Naive thymus-derived CD4-positive, alpha-beta T cell (primary cell): Measurements from ENCODE around the gene SYNGR4. TPM values are rescaled to one million over a fixed set of nuclear protein-coding genes. Genes with fewer than 3 reads are reported as not detected.

Experiments used
- ATAC-seq: fragments of 150-1000 bp; cut with Tn5 transposase; 2 replicates; pipeline ENCODE4 v1.10.0; 2021; ENCODE audit warnings: mild to moderate bottlenecking, moderate library complexity
- CTCF ChIA-PET: fragments of 350-600 bp; sonication (Branson Sonifier 250); formaldehyde crosslinking; loops from one replicate; lab custom pipeline; 2021; ENCODE audit warnings: antibody characterized with exemption; lab: Charles Lee
- POLR2A ChIA-PET: fragments of 350-600 bp; sonication (Branson Sonifier 250); formaldehyde crosslinking; loops from one replicate; lab custom pipeline; 2021; ENCODE audit warnings: antibody characterized with exemption, inconsistent platforms; lab: Charles Lee
- DNase-seq, 9 donors: peaks; one replicate each; pipeline versions ENCODE4 v3.0.0 to v3.0.0-alpha.2; 2020 to 2022; ENCODE audit warnings: mixed read lengths in 1 of 9
- H3K27ac ChIP-seq: one replicate; pipeline ENCODE4 v1.7.0; 2013; ENCODE audit warnings: mild to moderate bottlenecking, low read depth, low read length, moderate library complexity
- H3K27me3 ChIP-seq, 2 donors: one replicate each; pipeline ENCODE4 v1.7.0; 2013; ENCODE audit warnings: low read length in 2 of 2, mild to moderate bottlenecking in 2 of 2, moderate library complexity in 2 of 2; ENCODE audit not compliant: control insufficient read depth in 2 of 2, insufficient read depth in 2 of 2
- H3K36me3 ChIP-seq, 3 experiments: 1 replicate in 2 of 3; 2 replicates in 1 of 3; pipeline ENCODE4 v1.7.0; 2013; ENCODE audit warnings: low read length in 3 of 3, mild to moderate bottlenecking in 3 of 3, moderate library complexity in 1 of 3; ENCODE audit not compliant: insufficient read depth in 3 of 3, control insufficient read depth in 2 of 3
- H3K4me1 ChIP-seq, 2 donors: one replicate each; pipeline ENCODE4 v1.7.0; 2013; ENCODE audit warnings: low read length in 2 of 2, mild to moderate bottlenecking in 2 of 2, moderate library complexity in 1 of 2; ENCODE audit not compliant: control insufficient read depth in 2 of 2, insufficient read depth in 2 of 2
- H3K4me3 ChIP-seq: 2 replicates; pipeline ENCODE4 v1.7.0; 2013; ENCODE audit warnings: mild to moderate bottlenecking, low read length
- H3K9me3 ChIP-seq, 3 experiments: 1 replicate in 2 of 3; 2 replicates in 1 of 3; pipeline ENCODE4 v1.7.0; 2013; ENCODE audit warnings: low read length in 3 of 3; ENCODE audit not compliant: control insufficient read depth in 2 of 3
- H3K27ac Mint-ChIP-seq, 9 donors: one replicate each; pipeline ENCODE4 v1.8.0; 2020 to 2022; ENCODE audit warnings: mixed read lengths in 9 of 9, mild to moderate bottlenecking in 8 of 9, moderate library complexity in 5 of 9, inconsistent platforms in 2 of 9
- H3K27me3 Mint-ChIP-seq, 5 donors: one replicate each; pipeline ENCODE4 v1.8.0; 2021 to 2022; ENCODE audit warnings: mixed read lengths in 5 of 5, mild to moderate bottlenecking in 1 of 5
- H3K36me3 Mint-ChIP-seq, 5 donors: one replicate each; pipeline ENCODE4 v1.8.0; 2020 to 2022; ENCODE audit warnings: mixed read lengths in 5 of 5, mild to moderate bottlenecking in 3 of 5, inconsistent platforms in 1 of 5
- H3K4me1 Mint-ChIP-seq, 7 donors: one replicate each; pipeline ENCODE4 v1.8.0; 2020 to 2022; ENCODE audit warnings: mixed read lengths in 7 of 7, mild to moderate bottlenecking in 3 of 7, inconsistent platforms in 1 of 7
- H3K4me3 Mint-ChIP-seq, 10 donors: one replicate each; pipeline ENCODE4 v1.8.0; 2020 to 2022; ENCODE audit warnings: mild to moderate bottlenecking in 10 of 10, mixed read lengths in 10 of 10, moderate library complexity in 6 of 10, inconsistent platforms in 2 of 10
- H3K9me3 Mint-ChIP-seq, 11 donors: one replicate each; pipeline ENCODE4 v1.8.0; 2020 to 2022; ENCODE audit warnings: mixed read lengths in 11 of 11, mild to moderate bottlenecking in 4 of 11, inconsistent platforms in 1 of 11, moderate library complexity in 1 of 11
- intact Hi-C, 2 donors: fragments of 100-400 bp; cut with micrococcal nuclease; formaldehyde crosslinking; loops; one replicate each; pipeline ENCODE4 v1.15.1; 2023
- polyA plus RNA-seq, 2 donors: library from polyadenylated mRNA; unstranded; fragments of 300-500 nt; fragmentation: Illumina TruSeq; gene quantifications; one replicate each; pipeline ENCODE4 v1.2.3, GENCODE V29; 2021
- total RNA-seq, 6 experiments: library from RNA in 5 of 6; stranded (reverse) in 5 of 6; gene quantifications; 1 replicate in 5 of 6; 2 replicates in 1 of 6; pipeline ENCODE4 v1.2.3 and lab custom pipeline; 2021 to 2026

The SYNGR4 gene
- total and polyA plus RNA-seq, 7 experiments from 2014 or later = not detected

- H3K36me3 Mint-ChIP-seq = peaks cover 0 to 50% (median 15%) of the 10 kb centered on the region in 5 donors
- H3K4me1 Mint-ChIP-seq = peaks cover 28 to 90% (median 71%) of the 10 kb centered on the region in 7 donors
- peaks cover 56 to 62% of the 10 kb centered on the region in 2 donors for H3K4me1 ChIP-seq
- peak overlapping the region; percentile 93 for H3K27ac ChIP-seq
- peaks cover 0 to 12% (median 3%) of the 10 kb centered on the region in 3 experiments for H3K36me3 ChIP-seq
- H3K9me3 ChIP-seq = no peaks in the 10 kb centered on the region
- DNase-seq (peak; percentile 62 to 92 (median 90)), ATAC-seq (peak; percentile 46)
- no peaks in the 10 kb centered on the region for H3K27me3 Mint-ChIP-seq
- no peaks in the 10 kb centered on the region for H3K9me3 Mint-ChIP-seq
- intact Hi-C loops = loop anchor here (1.0 to 10.0 kb wide), 8 partner anchors 34 to 1437 kb away; partner anchors contain the start of genes AP2A1 (in 1 of the 2), DBP (in 1 of the 2), FTL (in 1 of the 2) and RPL18 (in 1 of the 2)
- H3K27ac Mint-ChIP-seq = peak overlapping the region; percentile 91 to 100 (median 98)
- CTCF ChIA-PET = interaction anchor here (0.8 to 12.3 kb wide), 3 partner anchors 9 to 512 kb away, joined by 3 to 217 read pairs (median 3); partner anchors contain the start of gene EMP3
- H3K4me3 Mint-ChIP-seq = peak overlapping the region; percentile 81 to 100 (median 94)
- H3K27me3 ChIP-seq = no peaks in the 10 kb centered on the region
- peak overlapping the region; percentile 51 for H3K4me3 ChIP-seq
- POLR2A ChIA-PET = interaction anchor here (0.9 to 10.5 kb wide), 14 partner anchors 9 to 1521 kb away, joined by 3 to 424 read pairs (median 3); partner anchors contain the start of genes CA11, CARD8, EMP3 and KDELR1
These were observed 34.0 kb upstream of the SYNGR4 start for GRCh38 chr19:48330012-48330681.

GRCh38 chr19:48332351-48332661, 31.9 kb upstream of the SYNGR4 start:
- Mint-ChIP-seq H3K36me3 (peaks cover 0 to 34% (median 15%) of the 10 kb centered on the region in 5 donors), H3K4me3 (peak overlapping the region; percentile 83 to 100 (median 97)), H3K27me3 (no peaks in the 10 kb centered on the region), H3K27ac (peak overlapping the region; percentile 93 to 100 (median 97)), H3K9me3 (no peaks in the 10 kb centered on the region), H3K4me1 (peaks cover 28 to 72% (median 56%) of the 10 kb centered on the region in 7 donors)
- H3K4me3 ChIP-seq = peak overlapping the region; percentile 55
- peaks cover 0 to 11% (median 3%) of the 10 kb centered on the region in 3 experiments for H3K36me3 ChIP-seq
- intact Hi-C loops = loop anchor here (1.0 to 10.0 kb wide), 12 partner anchors 58 to 1544 kb away; partner anchors contain the start of genes AKT1S1 (in 1 of the 2), AP2A1 (in 1 of the 2), CYTH2 (in 1 of the 2) and DBP (in 1 of the 2)
- no peak for DNase-seq
- POLR2A ChIA-PET = interaction anchor here (0.5 to 10.5 kb wide), 18 partner anchors 12 to 1257 kb away, joined by 3 to 424 read pairs (median 5); partner anchors contain the start of genes CARD8, DBP, EMP3 and KDELR1
- H3K27ac ChIP-seq = peak overlapping the region; percentile 93
- ATAC-seq = no peak
- H3K27me3 ChIP-seq = no peaks in the 10 kb centered on the region
- peaks cover 46 to 53% of the 10 kb centered on the region in 2 donors for H3K4me1 ChIP-seq
- H3K9me3 ChIP-seq = no peaks in the 10 kb centered on the region
- CTCF ChIA-PET = interaction anchor here (0.5 to 12.3 kb wide), 6 partner anchors 12 to 257 kb away, joined by 3 to 217 read pairs (median 5); partner anchors contain the start of genes EMP3 and KDELR1

- ChIA-PET POLR2A (interaction anchor here (0.5 to 10.5 kb wide), 21 partner anchors 12 to 1431 kb away, joined by 3 to 424 read pairs (median 4); partner anchors contain the start of genes CARD8, DBP, EMP3 and KDELR1), CTCF (interaction anchor here (0.5 to 12.3 kb wide), 11 partner anchors 12 to 1816 kb away, joined by 3 to 217 read pairs (median 6); partner anchors contain the start of genes EMP3, KDELR1 and ZNF114)
- Mint-ChIP-seq H3K9me3 (no peaks in the 10 kb centered on the region), H3K27me3 (no peaks in the 10 kb centered on the region), H3K27ac (peak overlapping the region; percentile 93 to 100 (median 97)), H3K36me3 (peaks cover 0 to 28% (median 15%) of the 10 kb centered on the region in 5 donors), H3K4me3 (peak overlapping the region; percentile 83 to 100 (median 97)), H3K4me1 (peaks cover 28 to 67% (median 53%) of the 10 kb centered on the region in 7 donors)
- peak overlapping the region; percentile 95 for H3K27ac ChIP-seq
- ATAC-seq = peak; percentile 82
- DNase-seq = peak; percentile 77 to 99 (median 97)
- H3K4me1 ChIP-seq = peaks cover 41 to 49% of the 10 kb centered on the region in 2 donors
- intact Hi-C loops = loop anchor here (1.0 to 10.0 kb wide), 17 partner anchors 12 to 1544 kb away; partner anchors contain the start of genes AKT1S1 (in 1 of the 2), AP2A1 (in 1 of the 2), CYTH2 (in 1 of the 2) and DBP (in 1 of the 2)
- no peaks in the 10 kb centered on the region for H3K27me3 ChIP-seq
- H3K4me3 ChIP-seq = peak overlapping the region; percentile 77
- peaks cover 0 to 6% (median 3%) of the 10 kb centered on the region in 3 experiments for H3K36me3 ChIP-seq
- H3K9me3 ChIP-seq = no peaks in the 10 kb centered on the region
These were observed 31.3 kb upstream of the SYNGR4 start for GRCh38 chr19:48332662-48333466.

GRCh38 chr19:48333467-48334384, 30.4 kb upstream of the SYNGR4 start:
- Histone ChIP-seq H3K36me3 (peaks cover 0 to 4% (median 0%) of the 10 kb centered on the region in 3 experiments), H3K9me3 (no peaks in the 10 kb centered on the region), H3K27me3 (no peaks in the 10 kb centered on the region), H3K4me1 (peaks cover 32 to 43% of the 10 kb centered on the region in 2 donors), H3K4me3 (peak overlapping the region; percentile 77), H3K27ac (peak overlapping the region; percentile 95)
- ATAC-seq (peak; percentile 77), DNase-seq (peak; percentile 90 to 96 (median 93))
- no peaks in the 10 kb centered on the region for H3K27me3 Mint-ChIP-seq
- H3K9me3 Mint-ChIP-seq = no peaks in the 10 kb centered on the region
- intact Hi-C loops = loop anchor here (1.0 to 10.0 kb wide), 17 partner anchors 12 to 1543 kb away; partner anchors contain the start of genes AKT1S1 (in 1 of the 2), AP2A1 (in 1 of the 2), DBP (in 1 of the 2) and FTL (in 1 of the 2)
- H3K4me1 Mint-ChIP-seq = peaks cover 25 to 61% (median 47%) of the 10 kb centered on the region in 7 donors
- peaks cover 0 to 23% (median 10%) of the 10 kb centered on the region in 5 donors for H3K36me3 Mint-ChIP-seq
- ChIA-PET CTCF (interaction anchor here (0.6 to 12.3 kb wide), 20 partner anchors 13 to 1816 kb away, joined by 3 to 217 read pairs (median 5); partner anchors contain the start of genes EMP3, KDELR1, SYNGR4 and TMEM143), POLR2A (interaction anchor here (0.6 to 10.5 kb wide), 15 partner anchors 13 to 1430 kb away, joined by 3 to 424 read pairs (median 6); partner anchors contain the start of genes CARD8, DBP, EMP3 and KDELR1)
- peak overlapping the region; percentile 83 to 100 (median 97) for H3K4me3 Mint-ChIP-seq
- peak overlapping the region; percentile 93 to 100 (median 97) for H3K27ac Mint-ChIP-seq

- Histone ChIP-seq H3K4me1 (peaks cover 5 to 7% of the 10 kb centered on the region in 2 donors), H3K27ac (no peak overlapping the region), H3K27me3 (no peaks in the 10 kb centered on the region), H3K36me3 (peaks cover 0 to 28% (median 0%) of the 10 kb centered on the region in 3 experiments), H3K9me3 (no peaks in the 10 kb centered on the region), H3K4me3 (no peak overlapping the region)
- intact Hi-C loops = loop anchor here in 1 of 2 donors (10.0 kb wide), 1 partner anchor 246 kb away; no protein-coding TSS in a partner anchor
- ATAC-seq = no peak
- POLR2A ChIA-PET = interaction anchor here (10.5 kb wide), 1 partner anchor 18 kb away, joined by 424 read pairs; the partner anchor contains the start of gene EMP3
- Mint-ChIP-seq H3K4me1 (peaks cover 9 to 15% (median 11%) of the 10 kb centered on the region in 7 donors), H3K9me3 (peaks cover 0 to 1% (median 0%) of the 10 kb centered on the region in 11 donors), H3K27ac (no peak overlapping the region), H3K36me3 (peaks cover 0 to 8% (median 0%) of the 10 kb centered on the region in 5 donors), H3K27me3 (no peaks in the 10 kb centered on the region), H3K4me3 (no peak overlapping the region)
- CTCF ChIA-PET = interaction anchor here (0.6 to 12.3 kb wide), 2 partner anchors 18 to 1089 kb away, joined by 4 to 217 read pairs; partner anchors contain the start of gene EMP3
- no peak for DNase-seq
These were observed 25.9 kb upstream of the SYNGR4 start for GRCh38 chr19:48338253-48338755.
